GM20000 (cell line): Measurements from ENCODE around the gene KIF1C.

ENCODE experiments used
- DNase-seq: peaks from one replicate; pipeline ENCODE4 v3.0.0; 2012; ENCODE audit warnings: low spot score
- TF ChIP-seq, protein P1 (sequence below): IDR thresholded peaks from 2 replicates; pipeline ENCODE4 v1.5.1; 2012; ENCODE audit warnings: mild to moderate bottlenecking, control low read depth; ENCODE audit errors: extremely low read depth, missing control alignments

KIF1C gene

DNA sequence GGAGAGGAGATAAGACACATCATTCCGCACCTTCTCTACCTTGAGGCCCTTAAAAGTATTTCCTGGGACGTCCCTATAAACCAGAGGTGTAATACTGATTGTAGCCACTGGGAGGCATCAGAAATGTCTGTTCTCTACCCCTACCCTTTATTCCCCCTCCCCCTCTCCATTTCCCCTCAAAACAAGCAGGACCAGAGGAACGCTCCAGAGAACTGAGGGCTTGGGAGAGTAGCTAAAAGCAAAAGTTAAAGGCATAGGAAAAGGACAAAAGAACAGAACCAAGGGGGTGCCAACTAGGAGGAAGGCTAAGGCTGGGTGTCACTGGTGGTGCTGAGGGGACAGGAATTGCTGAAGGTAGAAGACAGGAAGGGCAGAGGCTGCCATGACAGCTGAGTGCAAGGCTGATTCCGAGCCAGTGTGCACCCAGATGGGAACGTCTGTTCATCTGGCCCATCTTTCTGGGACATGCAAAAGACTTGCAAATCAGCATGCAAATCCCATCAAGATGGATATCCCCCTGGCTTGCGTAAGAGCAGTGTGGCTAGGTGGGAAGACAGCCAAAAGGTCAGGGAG lies 17.0 kb upstream of the KIF1C start:
- peak; percentile 69 for DNase-seq
- TF ChIP-seq, protein P1, sequence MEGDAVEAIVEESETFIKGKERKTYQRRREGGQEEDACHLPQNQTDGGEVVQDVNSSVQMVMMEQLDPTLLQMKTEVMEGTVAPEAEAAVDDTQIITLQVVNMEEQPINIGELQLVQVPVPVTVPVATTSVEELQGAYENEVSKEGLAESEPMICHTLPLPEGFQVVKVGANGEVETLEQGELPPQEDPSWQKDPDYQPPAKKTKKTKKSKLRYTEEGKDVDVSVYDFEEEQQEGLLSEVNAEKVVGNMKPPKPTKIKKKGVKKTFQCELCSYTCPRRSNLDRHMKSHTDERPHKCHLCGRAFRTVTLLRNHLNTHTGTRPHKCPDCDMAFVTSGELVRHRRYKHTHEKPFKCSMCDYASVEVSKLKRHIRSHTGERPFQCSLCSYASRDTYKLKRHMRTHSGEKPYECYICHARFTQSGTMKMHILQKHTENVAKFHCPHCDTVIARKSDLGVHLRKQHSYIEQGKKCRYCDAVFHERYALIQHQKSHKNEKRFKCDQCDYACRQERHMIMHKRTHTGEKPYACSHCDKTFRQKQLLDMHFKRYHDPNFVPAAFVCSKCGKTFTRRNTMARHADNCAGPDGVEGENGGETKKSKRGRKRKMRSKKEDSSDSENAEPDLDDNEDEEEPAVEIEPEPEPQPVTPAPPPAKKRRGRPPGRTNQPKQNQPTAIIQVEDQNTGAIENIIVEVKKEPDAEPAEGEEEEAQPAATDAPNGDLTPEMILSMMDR = peak; percentile 55

DNA sequence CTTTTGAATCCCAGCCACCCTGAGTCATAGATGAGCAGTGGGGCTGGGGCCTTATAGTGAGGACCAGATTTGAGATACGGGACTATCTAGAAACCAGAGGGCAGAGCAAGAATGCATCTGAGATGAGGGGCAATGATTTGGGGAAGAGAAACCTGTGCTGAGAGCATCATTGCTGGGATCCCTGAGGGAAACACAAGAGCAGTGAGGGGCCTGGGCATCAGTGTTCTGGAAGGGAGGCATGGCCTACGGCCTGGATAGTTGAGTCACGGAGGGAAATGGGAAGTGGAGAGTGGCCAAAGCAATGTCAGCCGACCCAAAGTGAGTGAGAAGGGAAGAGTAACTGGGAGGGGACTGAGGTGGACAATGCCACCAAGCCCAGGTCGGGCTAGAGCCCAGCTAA lies 15.4 kb upstream of the KIF1C start:
- TF ChIP-seq, protein P1 = no peak
- no peak for DNase-seq

DNA sequence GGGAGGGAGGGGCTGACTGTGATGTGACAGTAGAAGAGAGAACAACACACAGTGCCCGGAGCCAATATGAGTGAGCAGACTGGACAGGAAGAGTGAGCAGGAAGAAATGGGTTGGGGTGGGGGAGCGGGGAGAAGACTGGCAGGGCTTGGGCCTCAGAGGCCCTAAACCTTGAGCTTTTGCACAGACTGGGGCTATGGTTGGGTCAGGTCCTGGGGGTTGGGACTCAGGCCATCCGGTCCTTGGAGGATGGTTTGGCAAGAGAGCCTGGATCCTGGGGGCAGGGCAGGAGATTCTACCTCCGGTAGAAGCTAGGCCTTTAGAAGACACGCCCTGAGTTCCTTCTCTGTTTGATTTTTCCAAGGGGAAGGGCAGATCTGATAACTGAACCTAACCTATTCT lies 11.3 kb upstream of the KIF1C start:
- DNase-seq = no peak
- TF ChIP-seq, protein P1 = no peak

DNA sequence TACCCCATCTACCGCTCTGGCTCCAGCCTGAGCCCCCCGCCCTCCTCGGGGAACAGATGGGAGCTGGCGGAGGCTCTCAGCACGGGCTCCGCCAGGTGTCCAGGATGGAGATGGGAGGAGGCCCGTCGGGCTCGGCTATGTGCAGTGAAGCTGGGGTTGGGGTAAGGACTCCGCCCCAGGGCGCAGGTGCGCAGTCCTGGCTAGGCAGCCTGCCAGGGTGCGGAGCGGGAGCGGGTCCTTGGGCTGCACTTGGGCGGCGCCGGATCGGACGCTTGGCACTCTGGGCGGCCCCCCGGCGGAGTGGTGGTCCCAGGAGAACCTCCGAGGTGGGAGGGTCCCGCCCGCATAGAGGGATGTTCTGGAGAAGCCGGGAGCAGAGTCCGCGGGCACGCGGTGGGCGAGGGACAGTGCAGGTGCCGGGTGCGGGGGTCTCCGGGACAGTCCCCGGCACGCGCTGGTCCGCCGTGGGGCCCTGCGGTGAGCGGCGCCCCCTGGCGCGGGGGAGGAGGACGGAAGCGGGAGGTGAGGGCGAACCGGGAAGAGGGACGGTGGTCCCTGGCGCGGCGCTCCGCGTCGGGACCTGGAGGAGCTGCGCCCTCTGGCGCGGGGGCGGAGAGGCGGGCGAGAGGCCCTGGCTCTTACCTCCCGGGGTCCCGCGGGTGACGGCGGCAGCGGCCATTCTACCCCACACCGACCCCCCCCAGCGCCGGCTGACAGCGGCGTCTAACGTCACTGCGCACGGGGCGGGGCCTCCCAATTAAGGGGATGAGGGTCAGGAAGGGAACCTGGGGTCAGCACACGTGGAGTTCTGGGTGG lies 10.6 kb upstream of the KIF1C start, which contains the start of gene CAMTA2:
Gene CAMTA2 (minus strand): TSS at position 725 of the 816 bp plus-strand sequence. CDS start 1,453 bp downstream, outside the sequence.
- TF ChIP-seq, protein P1 = peak; percentile 63

DNA sequence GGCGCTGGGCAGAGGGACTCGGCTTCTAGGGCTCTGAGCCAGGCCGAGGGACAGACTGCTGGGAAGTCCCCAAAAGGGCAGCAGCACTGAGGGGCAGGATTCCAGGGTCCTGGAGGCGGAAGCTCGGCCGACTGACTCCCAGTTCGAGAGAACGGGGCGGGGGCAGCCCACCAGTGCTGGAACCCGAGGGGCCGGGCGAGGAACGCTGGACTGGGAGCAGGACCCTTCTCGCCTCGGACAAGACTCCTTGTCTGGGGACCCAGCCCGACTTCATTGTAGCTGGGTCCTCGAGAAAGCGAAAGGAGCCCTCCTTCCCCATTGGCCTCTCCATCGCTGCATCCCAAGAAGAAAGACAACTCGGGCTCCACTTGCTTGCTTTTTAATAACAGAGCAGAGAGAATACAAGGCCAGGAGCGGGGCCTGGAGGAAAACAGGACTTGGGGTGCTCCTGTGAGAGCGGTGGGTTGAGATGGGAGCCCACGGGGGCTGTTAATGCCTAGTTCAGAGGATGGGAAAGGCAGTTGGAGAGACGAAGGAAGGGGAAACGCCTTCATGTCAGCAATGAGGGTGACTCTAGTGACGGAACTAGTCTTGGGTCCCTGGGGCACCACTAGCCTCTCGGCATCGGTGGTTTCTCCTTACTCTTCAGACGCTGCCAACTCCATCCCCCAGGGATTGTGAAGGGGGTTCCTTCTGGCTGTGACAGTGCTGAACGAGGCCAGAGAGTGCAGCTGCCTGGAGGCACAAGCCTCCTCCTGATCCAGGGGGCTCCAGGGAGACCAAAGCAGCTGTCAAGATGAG lies 9.8 kb upstream of the KIF1C start:
- peak; percentile 46 for DNase-seq
- TF ChIP-seq, protein P1 = no peak

More for the DNA sequence above, 10.6 kb upstream of the KIF1C start, which contains the start of gene CAMTA2:
- DNase-seq = peak; percentile 92

DNA sequence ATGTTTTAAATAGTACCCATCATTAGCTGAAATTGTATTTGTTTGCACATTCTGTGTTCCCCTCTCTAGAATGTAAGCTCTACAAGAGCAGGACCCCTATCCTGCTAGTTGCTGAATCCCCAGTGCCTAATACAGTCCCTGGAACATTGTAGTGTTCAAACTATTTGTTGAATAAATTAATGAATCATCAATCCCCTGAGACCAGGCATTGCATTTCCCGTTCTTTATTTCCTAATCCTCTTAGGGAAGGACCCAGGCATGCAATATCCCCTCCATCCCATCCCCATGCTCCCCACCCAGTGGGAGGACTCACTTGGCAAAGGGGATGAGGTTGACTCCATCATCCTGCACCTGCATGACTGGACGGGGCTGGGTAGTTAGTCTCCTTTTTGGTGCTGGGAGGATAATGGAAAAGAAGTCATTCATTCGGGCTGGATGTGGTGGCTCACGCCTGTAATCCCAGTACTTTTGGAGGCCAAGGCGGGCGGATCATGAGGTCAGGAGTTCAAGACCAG lies 3.6 kb upstream of the KIF1C start:
- TF ChIP-seq, protein P1 = no peak
- DNase-seq = no peak
